Endothelial cell (in vitro differentiated cells): Measurements from ENCODE around the gene NEU3. TPM values are rescaled to one million over a fixed set of nuclear protein-coding genes. Genes with fewer than 3 reads are reported as not detected.

ENCODE experiments used
- DNase-seq: peaks from one replicate; pipeline ENCODE4 v3.0.0; 2021; ENCODE audit warnings: low spot score
- H3K27ac Mint-ChIP-seq: one replicate; pipeline ENCODE4 v1.8.0; 2021; ENCODE audit warnings: mixed read lengths, inconsistent platforms; ENCODE audit not compliant: unreplicated experiment
- H3K27me3 Mint-ChIP-seq: one replicate; pipeline ENCODE4 v1.8.0; 2021; ENCODE audit warnings: mild to moderate bottlenecking, moderate library complexity, mixed read lengths, inconsistent platforms; ENCODE audit not compliant: unreplicated experiment
- H3K36me3 Mint-ChIP-seq: one replicate; pipeline ENCODE4 v1.8.0; 2021; ENCODE audit warnings: mild to moderate bottlenecking, low read depth, mixed read lengths, inconsistent platforms; ENCODE audit not compliant: unreplicated experiment
- H3K4me1 Mint-ChIP-seq: one replicate; pipeline ENCODE4 v1.8.0; 2021; ENCODE audit warnings: mild to moderate bottlenecking, mixed read lengths, inconsistent platforms; ENCODE audit not compliant: unreplicated experiment
- H3K4me3 Mint-ChIP-seq: one replicate; pipeline ENCODE4 v1.8.0; 2021; ENCODE audit warnings: mild to moderate bottlenecking, mixed read lengths, inconsistent platforms; ENCODE audit not compliant: unreplicated experiment
- H3K9me3 Mint-ChIP-seq: one replicate; pipeline ENCODE4 v1.8.0; 2021; ENCODE audit warnings: mixed read lengths, inconsistent platforms; ENCODE audit not compliant: unreplicated experiment
- total RNA-seq: library from RNA; stranded (reverse); fragmentation: NEBNext Ultra II Directional; extraction: Animal tissue kit (Norgen Biotek cat#: 25700); gene quantifications from one replicate; pipeline ENCODE4 v1.2.1, GENCODE V29; 2021; ENCODE audit not compliant: unreplicated experiment
- TF ChIP-seq, protein P1 (sequence below): fragments of 200-600 bp; sonication (generic); IDR thresholded peaks from one replicate; pipeline ENCODE4 v1.5.0; 2021; ENCODE audit warnings: antibody characterized with exemption; ENCODE audit not compliant: unreplicated experiment

The NEU3 gene
- total RNA-seq, 1 donor from 2014 or later, result 11.8 TPM

DNA sequence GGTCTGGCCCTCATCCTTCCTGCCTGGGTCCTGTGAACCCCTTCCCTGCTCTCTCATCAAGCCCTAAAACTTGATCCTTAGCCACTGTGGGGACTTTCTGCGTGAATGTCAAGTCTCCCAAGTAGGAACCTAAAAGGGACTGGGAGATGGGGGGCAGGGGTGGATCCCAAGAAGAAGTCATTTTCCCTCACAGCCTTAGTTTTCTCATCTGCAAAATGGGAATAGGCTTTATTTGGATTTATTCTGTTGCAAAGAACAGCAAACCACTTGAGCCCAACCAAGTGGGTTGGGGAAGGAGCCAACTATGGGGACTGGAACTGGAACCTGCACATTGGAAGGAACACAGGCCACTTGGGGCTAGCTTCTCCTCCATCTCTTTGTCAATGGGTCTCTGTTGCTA is 36.8 kb downstream of the NEU3 start:
- Mint-ChIP-seq H3K36me3 (no peaks in the 10 kb centered on the region), H3K9me3 (no peaks in the 10 kb centered on the region), H3K4me1 (no peaks in the 10 kb centered on the region), H3K27me3 (no peaks in the 10 kb centered on the region), H3K4me3 (no peak overlapping the region), H3K27ac (no peak overlapping the region)
- TF ChIP-seq, protein P1, sequence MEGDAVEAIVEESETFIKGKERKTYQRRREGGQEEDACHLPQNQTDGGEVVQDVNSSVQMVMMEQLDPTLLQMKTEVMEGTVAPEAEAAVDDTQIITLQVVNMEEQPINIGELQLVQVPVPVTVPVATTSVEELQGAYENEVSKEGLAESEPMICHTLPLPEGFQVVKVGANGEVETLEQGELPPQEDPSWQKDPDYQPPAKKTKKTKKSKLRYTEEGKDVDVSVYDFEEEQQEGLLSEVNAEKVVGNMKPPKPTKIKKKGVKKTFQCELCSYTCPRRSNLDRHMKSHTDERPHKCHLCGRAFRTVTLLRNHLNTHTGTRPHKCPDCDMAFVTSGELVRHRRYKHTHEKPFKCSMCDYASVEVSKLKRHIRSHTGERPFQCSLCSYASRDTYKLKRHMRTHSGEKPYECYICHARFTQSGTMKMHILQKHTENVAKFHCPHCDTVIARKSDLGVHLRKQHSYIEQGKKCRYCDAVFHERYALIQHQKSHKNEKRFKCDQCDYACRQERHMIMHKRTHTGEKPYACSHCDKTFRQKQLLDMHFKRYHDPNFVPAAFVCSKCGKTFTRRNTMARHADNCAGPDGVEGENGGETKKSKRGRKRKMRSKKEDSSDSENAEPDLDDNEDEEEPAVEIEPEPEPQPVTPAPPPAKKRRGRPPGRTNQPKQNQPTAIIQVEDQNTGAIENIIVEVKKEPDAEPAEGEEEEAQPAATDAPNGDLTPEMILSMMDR, result no peak
- DNase-seq, result no peak

DNA sequence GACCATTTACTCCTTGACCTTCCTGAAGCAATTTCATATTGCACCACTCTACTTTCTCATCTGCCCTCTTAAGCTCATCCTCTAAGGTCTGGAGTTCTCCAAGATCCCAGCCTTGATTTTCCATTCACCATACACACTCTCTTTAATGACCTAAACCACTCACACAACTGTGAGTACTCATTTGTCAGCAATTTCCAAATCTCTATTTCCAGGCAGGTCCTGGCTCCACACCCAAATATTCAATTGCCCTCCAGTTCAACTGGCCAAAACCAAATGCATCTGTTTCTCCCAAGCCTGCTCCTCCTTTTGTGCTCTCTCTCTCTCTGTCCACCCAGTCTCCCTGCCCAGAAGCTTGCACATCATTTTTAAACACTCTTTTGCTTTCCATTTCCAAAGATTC is 39.6 kb downstream of the NEU3 start:
- peaks cover 3% of the 10 kb centered on the region for H3K27me3 Mint-ChIP-seq
- H3K36me3 Mint-ChIP-seq, result no peaks in the 10 kb centered on the region
- no peaks in the 10 kb centered on the region for H3K9me3 Mint-ChIP-seq
- TF ChIP-seq, protein P1, result no peak
- no peak for DNase-seq
- H3K4me1 Mint-ChIP-seq, result no peaks in the 10 kb centered on the region
- H3K27ac Mint-ChIP-seq, result no peak overlapping the region
- no peak overlapping the region for H3K4me3 Mint-ChIP-seq

DNA sequence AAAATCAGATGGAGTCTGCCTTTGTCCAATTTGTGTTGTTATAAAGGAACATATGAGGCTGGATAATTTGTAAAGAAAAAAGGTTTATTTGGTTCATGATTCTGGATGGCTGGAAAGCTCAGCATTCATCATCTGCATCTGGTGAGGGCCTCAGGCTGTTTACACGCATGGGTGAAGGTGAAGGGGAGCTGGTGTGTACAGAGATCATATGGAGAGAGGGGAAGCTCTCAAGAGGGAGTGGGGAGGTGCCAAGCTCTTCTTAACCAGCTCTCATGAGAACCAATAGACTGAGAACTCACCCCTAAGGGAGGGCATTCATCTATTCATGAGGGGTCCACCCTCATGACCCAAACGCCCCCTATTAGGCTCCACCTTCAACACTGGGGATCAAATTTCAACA is 40.0 kb downstream of the NEU3 start:
- Mint-ChIP-seq H3K4me1 (no peaks in the 10 kb centered on the region), H3K36me3 (no peaks in the 10 kb centered on the region), H3K9me3 (no peaks in the 10 kb centered on the region), H3K4me3 (no peak overlapping the region), H3K27me3 (peaks cover 5% of the 10 kb centered on the region), H3K27ac (no peak overlapping the region)
- TF ChIP-seq, protein P1, result no peak
- no peak for DNase-seq

DNA sequence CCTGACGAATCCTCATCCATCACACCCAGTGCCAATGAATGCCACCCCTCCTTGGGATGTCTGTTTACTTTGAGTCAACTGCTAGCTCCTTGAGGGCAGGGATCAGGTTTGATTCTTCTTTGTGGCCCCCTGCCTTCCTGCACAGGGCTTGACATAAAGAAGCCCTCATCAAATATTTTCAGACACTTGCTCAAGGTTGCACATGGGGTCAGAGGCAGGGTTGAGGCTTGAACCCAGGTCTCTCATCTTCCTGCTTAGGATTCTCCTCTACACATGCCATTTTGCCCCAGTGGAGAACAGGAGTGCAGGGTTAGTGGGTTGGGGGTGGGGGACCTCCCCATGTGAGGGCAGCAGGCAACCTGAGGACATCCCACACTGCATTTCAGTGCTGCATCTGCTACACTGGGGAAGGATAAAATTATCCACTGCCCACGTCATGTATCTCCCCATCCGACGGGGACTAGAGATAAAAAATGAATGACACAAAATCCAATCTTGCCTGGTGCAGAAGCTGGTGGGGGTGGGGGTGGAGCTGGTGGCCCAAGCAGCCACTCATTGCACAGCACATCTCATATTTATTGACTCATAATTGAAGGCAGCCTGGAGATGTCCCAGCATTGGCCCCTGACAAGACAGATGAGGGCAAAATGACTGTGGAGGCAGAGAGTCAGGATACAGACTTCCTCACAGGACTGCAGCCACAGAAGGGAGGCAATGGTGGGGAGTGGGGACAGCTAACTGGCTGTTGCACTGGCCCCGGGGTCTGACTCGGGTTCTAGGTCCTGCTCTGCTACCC is 41.3 kb downstream of the NEU3 start:
- no peak for DNase-seq
- H3K4me1 Mint-ChIP-seq, result no peaks in the 10 kb centered on the region
- no peaks in the 10 kb centered on the region for H3K9me3 Mint-ChIP-seq
- H3K36me3 Mint-ChIP-seq, result no peaks in the 10 kb centered on the region
- H3K27me3 Mint-ChIP-seq, result peaks cover 5% of the 10 kb centered on the region
- TF ChIP-seq, protein P1, result no peak
- no peak overlapping the region for H3K27ac Mint-ChIP-seq
- H3K4me3 Mint-ChIP-seq, result no peak overlapping the region

DNA sequence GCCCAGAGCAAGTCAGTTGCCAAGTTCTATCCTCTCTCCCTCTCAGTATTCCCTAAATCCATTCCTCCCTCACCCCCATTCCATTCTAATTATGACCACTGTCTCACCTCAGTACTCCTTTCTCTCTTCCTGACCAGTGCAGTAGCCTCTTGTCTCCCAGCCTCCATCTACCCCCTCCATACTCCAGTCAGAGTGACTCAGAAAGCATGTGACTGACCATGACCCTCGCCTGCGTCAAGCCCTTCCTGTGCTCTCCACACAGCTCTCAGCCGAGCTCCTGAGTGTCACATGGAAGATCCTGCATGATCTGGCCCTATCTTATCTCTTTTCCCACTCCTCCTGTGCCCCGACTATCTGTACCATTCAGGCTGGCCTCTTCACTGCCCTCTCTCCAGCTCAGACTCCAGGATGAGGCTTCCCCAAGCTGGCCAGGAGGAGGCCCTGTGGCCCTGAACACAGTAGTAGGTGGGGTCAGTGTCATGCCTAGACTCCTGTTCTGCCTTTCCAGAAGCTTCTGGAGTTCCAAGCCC is 42.6 kb downstream of the NEU3 start:
- H3K4me1 Mint-ChIP-seq, result no peaks in the 10 kb centered on the region
- H3K27me3 Mint-ChIP-seq, result peaks cover 5% of the 10 kb centered on the region
- no peaks in the 10 kb centered on the region for H3K9me3 Mint-ChIP-seq
- no peak for DNase-seq
- no peaks in the 10 kb centered on the region for H3K36me3 Mint-ChIP-seq
- TF ChIP-seq, protein P1, result no peak
- no peak overlapping the region for H3K27ac Mint-ChIP-seq
- H3K4me3 Mint-ChIP-seq, result no peak overlapping the region
